ENCODE data around the gene CDKN1B.

CDKN1B gene

GRCh38 chr12:12701457-12701856, 15.7 kb upstream of the CDKN1B start:
- no peak for DNase-seq (ENCODE audit: low read depth)

- no peak for DNase-seq (ENCODE audit: low read depth)
Observed at GRCh38 chr12:12704593-12705230, 12.5 kb upstream of the CDKN1B start.

GRCh38 chr12:12705838-12706520, 11.2 kb upstream of the CDKN1B start:
- DNase-seq (ENCODE audit: low read depth) = peak; percentile 66

GRCh38 chr12:12713932-12714275, 3.3 kb upstream of the CDKN1B start:
- DNase-seq (ENCODE audit: low read depth) = no peak

GRCh38 chr12:12714276-12715021, 2.7 kb upstream of the CDKN1B start:
- peak; percentile 39 for DNase-seq (ENCODE audit: low read depth)

- no peak for DNase-seq (ENCODE audit: low read depth)
Observed at GRCh38 chr12:12715128-12715458, 2.1 kb upstream of the CDKN1B start.

GRCh38 chr12:12715459-12716150, 1.6 kb upstream of the CDKN1B start:
- DNase-seq (ENCODE audit: low read depth) = no peak

- no peak for DNase-seq (ENCODE audit: low read depth)
Observed at GRCh38 chr12:12716151-12716792, 896 bp upstream of the CDKN1B start.

GRCh38 chr12:12717586-12718380, 615 bp downstream of the CDKN1B start:
- DNase-seq (ENCODE audit: low read depth) = no peak

- no peak for DNase-seq (ENCODE audit: low read depth)
Observed at GRCh38 chr12:12718381-12718759, 1.2 kb downstream of the CDKN1B start.

GRCh38 chr12:12718853-12719252, 1.7 kb downstream of the CDKN1B start:
- no peak for DNase-seq (ENCODE audit: low read depth)

- DNase-seq (ENCODE audit: low read depth) = no peak
Observed at GRCh38 chr12:12719496-12719895, 2.3 kb downstream of the CDKN1B start.

- DNase-seq (ENCODE audit: low read depth) = no peak
Observed at GRCh38 chr12:12720052-12720451, 2.9 kb downstream of the CDKN1B start.

GRCh38 chr12:12720672-12721161, 3.5 kb downstream of the CDKN1B start:
- no peak for DNase-seq (ENCODE audit: low read depth)

GRCh38 chr12:12721176-12721751, 4.1 kb downstream of the CDKN1B start:
- peak; percentile 31 for DNase-seq (ENCODE audit: low read depth)

GRCh38 chr12:12721814-12722434, 4.8 kb downstream of the CDKN1B start:
- no peak for DNase-seq (ENCODE audit: low read depth)

GRCh38 chr12:12722435-12723148, 5.4 kb downstream of the CDKN1B start:
- no peak for DNase-seq (ENCODE audit: low read depth)

- no peak for DNase-seq (ENCODE audit: low read depth)
Observed at GRCh38 chr12:12723149-12723680, 6.0 kb downstream of the CDKN1B start.

- peak; percentile 14 for DNase-seq (ENCODE audit: low read depth)
Observed at GRCh38 chr12:12723681-12724420, 6.7 kb downstream of the CDKN1B start.
